ENCODE results near the gene NR1D2.

Gene NR1D2

GRCh38 chr3:23961913-23962312, 16.8 kb downstream of the NR1D2 start:
- no peak for TF ChIP-seq CTCF (IDR thresholded peaks at IDR 0.05; ENCODE audit: control insufficient read depth, extremely low read depth, insufficient read depth)
- no peak overlapping the region for H3K4me3 ChIP-seq (ENCODE audit: low read depth, low read length)
- DNase-seq (ENCODE audit: low read depth), result no peak

- no peak overlapping the region for H3K4me3 ChIP-seq (ENCODE audit: low read depth, low read length)
- no peak for DNase-seq (ENCODE audit: low read depth)
- peak; percentile 38 for TF ChIP-seq CTCF (IDR thresholded peaks at IDR 0.05; ENCODE audit: control insufficient read depth, extremely low read depth, insufficient read depth)
Observed at GRCh38 chr3:23964537-23965235, 19.6 kb downstream of the NR1D2 start.

- no peak overlapping the region for H3K4me3 ChIP-seq (ENCODE audit: low read depth, low read length)
- no peak for DNase-seq (ENCODE audit: low read depth)
- no peak for TF ChIP-seq CTCF (IDR thresholded peaks at IDR 0.05; ENCODE audit: control insufficient read depth, extremely low read depth, insufficient read depth)
Observed at GRCh38 chr3:23966328-23966727, 21.2 kb downstream of the NR1D2 start.

GRCh38 chr3:23968463-23969184, 23.5 kb downstream of the NR1D2 start:
- H3K4me3 ChIP-seq (ENCODE audit: low read depth, low read length), result no peak overlapping the region
- no peak for TF ChIP-seq CTCF (IDR thresholded peaks at IDR 0.05; ENCODE audit: control insufficient read depth, extremely low read depth, insufficient read depth)
- DNase-seq (ENCODE audit: low read depth), result no peak

GRCh38 chr3:23969393-23969792, 24.3 kb downstream of the NR1D2 start:
- no peak for DNase-seq (ENCODE audit: low read depth)
- no peak overlapping the region for H3K4me3 ChIP-seq (ENCODE audit: low read depth, low read length)
- no peak for TF ChIP-seq CTCF (IDR thresholded peaks at IDR 0.05; ENCODE audit: control insufficient read depth, extremely low read depth, insufficient read depth)

GRCh38 chr3:23971684-23972083, 26.6 kb downstream of the NR1D2 start:
- DNase-seq (ENCODE audit: low read depth), result no peak
- no peak overlapping the region for H3K4me3 ChIP-seq (ENCODE audit: low read depth, low read length)
- TF ChIP-seq CTCF (IDR thresholded peaks at IDR 0.05; ENCODE audit: control insufficient read depth, extremely low read depth, insufficient read depth), result no peak

Data from LNCaP clone FGC (cell line).